GM06990 (cell line): ENCODE measurements around the gene FFAR4.

Source experiments
- DNase-seq: peaks from one replicate; pipeline ENCODE4 v3.0.0-alpha.2; 2011; ENCODE audit not compliant: insufficient read length; ENCODE audit errors: extremely low read depth
- H3K27me3 ChIP-seq: replicated peaks from 2 replicates; pipeline ENCODE4 v1.6.0; 2011; ENCODE audit warnings: low read length; ENCODE audit not compliant: control insufficient read depth, insufficient read depth
- H3K36me3 ChIP-seq: 2 replicates; pipeline ENCODE4 v1.5.1; 2011; ENCODE audit warnings: low read length; ENCODE audit not compliant: control insufficient read depth, insufficient read depth
- H3K4me3 ChIP-seq: replicated peaks from 2 replicates; pipeline ENCODE4 v1.5.1; 2011; ENCODE audit warnings: low read depth, mild to moderate bottlenecking, control low read depth, low read length
- CTCF ChIP-seq: IDR thresholded peaks from 2 replicates; pipeline ENCODE4 v1.5.1; 2011; ENCODE audit warnings: low read length, control low read depth, mild to moderate bottlenecking, inconsistent platforms; ENCODE audit not compliant: insufficient read depth, poor library complexity, severe bottlenecking

The FFAR4 gene

DNA sequence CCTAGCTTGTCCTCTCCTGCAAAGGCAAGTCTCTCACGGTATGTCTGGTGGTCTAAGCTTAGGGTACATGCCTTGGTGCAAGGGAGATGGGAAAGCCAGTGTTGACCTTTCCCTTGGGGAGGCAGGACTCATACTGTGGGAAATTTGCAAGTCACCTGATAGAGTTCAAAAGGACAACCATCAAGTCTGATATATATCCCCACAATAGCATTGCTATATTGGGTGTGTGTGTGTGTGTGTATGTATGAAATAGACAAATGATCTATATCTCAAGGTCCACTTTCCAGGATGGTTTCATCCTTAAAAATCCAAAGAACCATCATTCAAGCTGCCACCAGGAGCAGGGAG lies 12.2 kb upstream of the FFAR4 start:
- DNase-seq = no peak
- no peak for TF ChIP-seq CTCF
- H3K27me3 ChIP-seq = no peaks in the 10 kb centered on the region; the same call in 1 of the 2 replicates
- no peak overlapping the region for H3K4me3 ChIP-seq
- H3K36me3 ChIP-seq = no peaks in the 10 kb centered on the region

- no peak overlapping the region for H3K4me3 ChIP-seq
- no peaks in the 10 kb centered on the region for H3K36me3 ChIP-seq
- H3K27me3 ChIP-seq = no peaks in the 10 kb centered on the region; the same call in 1 of the 2 replicates
- peak; percentile 73 for TF ChIP-seq CTCF
- DNase-seq = no peak
Observed at GRCh38 chr10:93554760-93555432, 11.6 kb upstream of the FFAR4 start.

- TF ChIP-seq CTCF = no peak
- Histone ChIP-seq H3K27me3 (no peaks in the 10 kb centered on the region), H3K36me3 (no peaks in the 10 kb centered on the region), H3K4me3 (no peak overlapping the region)
- DNase-seq = no peak
Observed at GRCh38 chr10:93559490-93559889, 7.0 kb upstream of the FFAR4 start.

- no peak for DNase-seq
- no peak for TF ChIP-seq CTCF
- no peaks in the 10 kb centered on the region for H3K36me3 ChIP-seq
- H3K4me3 ChIP-seq = no peak overlapping the region
- no peaks in the 10 kb centered on the region for H3K27me3 ChIP-seq
Observed at GRCh38 chr10:93560541-93560940, 5.9 kb upstream of the FFAR4 start.

- no peak for TF ChIP-seq CTCF
- Histone ChIP-seq H3K36me3 (no peaks in the 10 kb centered on the region), H3K4me3 (no peak overlapping the region), H3K27me3 (peaks cover 2% of the 10 kb centered on the region; the same call in 1 of the 2 replicates)
- DNase-seq = no peak
Observed at GRCh38 chr10:93565446-93565845, 1.0 kb upstream of the FFAR4 start.
